Neuron (in vitro differentiated cells): ENCODE data around the gene IL17RD.

Source experiments
- H2AFZ ChIP-seq: one replicate; pipeline ENCODE4 v1.6.1; 2013; ENCODE audit warnings: low read depth, mild to moderate bottlenecking, inconsistent platforms, low read length, moderate library complexity
- H3K27me3 ChIP-seq: one replicate; pipeline ENCODE4 v1.6.1; 2013; ENCODE audit warnings: low read length; ENCODE audit not compliant: insufficient read depth
- H3K36me3 ChIP-seq: one replicate; pipeline ENCODE4 v1.6.1; 2013; ENCODE audit warnings: low read length; ENCODE audit not compliant: insufficient read depth
- H3K4me1 ChIP-seq: one replicate; pipeline ENCODE4 v1.6.1; 2013; ENCODE audit warnings: low read length; ENCODE audit not compliant: insufficient read depth
- H3K4me3 ChIP-seq: 2 replicates; pipeline ENCODE4 v1.5.1; 2013; ENCODE audit warnings: mild to moderate bottlenecking, low read length, moderate library complexity
- H3K9me3 ChIP-seq: one replicate; pipeline ENCODE4 v1.6.1; 2013; ENCODE audit warnings: low read length

IL17RD gene

DNA sequence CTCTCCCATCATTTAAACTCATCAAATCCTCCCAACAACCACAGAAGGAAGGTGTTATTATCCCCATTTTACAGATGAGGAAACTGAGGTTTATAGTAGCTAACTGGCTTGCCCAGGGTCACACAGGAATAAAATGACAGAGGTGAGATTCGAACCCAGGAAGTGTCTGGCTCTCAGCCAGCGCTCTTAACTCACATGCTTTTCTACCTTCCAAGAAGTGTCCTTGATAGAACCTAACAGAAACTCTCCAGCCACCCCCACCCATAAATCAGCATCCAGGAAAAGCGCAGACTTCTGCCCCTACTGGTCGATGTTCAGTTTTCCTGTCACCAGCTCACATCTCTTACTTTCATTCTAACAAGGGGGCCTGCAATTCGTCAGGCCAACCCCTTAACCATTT lies 52.9 kb downstream of the IL17RD start:
- Histone ChIP-seq H3K4me3 (no peak overlapping the region), H3K9me3 (no peaks in the 10 kb centered on the region), H3K4me1 (no peaks in the 10 kb centered on the region), H2AFZ (no peak overlapping the region), H3K36me3 (peaks cover 40% of the 10 kb centered on the region), H3K27me3 (no peaks in the 10 kb centered on the region)

DNA sequence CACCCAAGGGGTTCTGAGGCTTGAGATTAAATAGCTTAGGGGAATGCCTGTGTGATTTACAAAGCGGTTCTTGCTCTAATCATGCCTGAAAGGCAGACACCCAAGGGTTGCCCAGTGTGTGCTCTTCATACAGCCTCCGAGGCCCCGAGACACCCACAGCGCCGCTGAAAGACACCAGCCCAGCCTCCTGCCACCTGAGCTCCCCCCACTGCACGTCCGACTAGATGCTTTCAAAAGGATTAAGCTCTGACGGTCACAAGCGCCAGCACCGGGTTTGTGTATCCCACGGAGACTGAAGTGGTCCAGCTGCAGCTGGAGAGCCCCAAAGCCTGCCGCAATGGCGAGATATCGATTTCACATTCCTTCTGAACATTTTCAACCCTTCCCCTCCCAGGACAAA lies 54.4 kb downstream of the IL17RD start:
- Histone ChIP-seq H3K4me1 (no peaks in the 10 kb centered on the region), H3K9me3 (no peaks in the 10 kb centered on the region), H3K36me3 (peaks cover 47% of the 10 kb centered on the region), H2AFZ (no peak overlapping the region), H3K4me3 (no peak overlapping the region), H3K27me3 (no peaks in the 10 kb centered on the region)

DNA sequence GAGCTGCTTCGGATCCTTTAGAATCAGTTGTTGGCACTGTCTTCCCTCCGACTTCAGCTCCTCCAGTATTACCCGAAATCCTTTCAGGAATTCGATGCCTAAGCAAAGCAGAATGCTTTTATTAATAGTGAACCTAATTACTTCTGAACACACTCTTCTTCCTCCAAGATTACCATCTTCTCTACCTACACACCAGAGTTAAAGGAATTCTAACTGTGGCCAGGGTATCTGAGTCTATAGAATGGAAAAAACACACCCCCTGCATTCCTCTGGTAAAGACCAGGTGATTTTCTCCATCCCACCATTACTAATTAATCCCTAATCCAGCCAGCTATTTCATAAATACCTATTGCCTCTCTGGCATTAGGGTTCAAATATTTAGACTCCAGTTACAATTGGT lies 54.9 kb downstream of the IL17RD start:
- H3K9me3 ChIP-seq = no peaks in the 10 kb centered on the region
- H3K4me1 ChIP-seq = no peaks in the 10 kb centered on the region
- no peaks in the 10 kb centered on the region for H3K27me3 ChIP-seq
- H3K36me3 ChIP-seq = peaks cover 50% of the 10 kb centered on the region
- no peak overlapping the region for H3K4me3 ChIP-seq
- H2AFZ ChIP-seq = no peak overlapping the region

DNA sequence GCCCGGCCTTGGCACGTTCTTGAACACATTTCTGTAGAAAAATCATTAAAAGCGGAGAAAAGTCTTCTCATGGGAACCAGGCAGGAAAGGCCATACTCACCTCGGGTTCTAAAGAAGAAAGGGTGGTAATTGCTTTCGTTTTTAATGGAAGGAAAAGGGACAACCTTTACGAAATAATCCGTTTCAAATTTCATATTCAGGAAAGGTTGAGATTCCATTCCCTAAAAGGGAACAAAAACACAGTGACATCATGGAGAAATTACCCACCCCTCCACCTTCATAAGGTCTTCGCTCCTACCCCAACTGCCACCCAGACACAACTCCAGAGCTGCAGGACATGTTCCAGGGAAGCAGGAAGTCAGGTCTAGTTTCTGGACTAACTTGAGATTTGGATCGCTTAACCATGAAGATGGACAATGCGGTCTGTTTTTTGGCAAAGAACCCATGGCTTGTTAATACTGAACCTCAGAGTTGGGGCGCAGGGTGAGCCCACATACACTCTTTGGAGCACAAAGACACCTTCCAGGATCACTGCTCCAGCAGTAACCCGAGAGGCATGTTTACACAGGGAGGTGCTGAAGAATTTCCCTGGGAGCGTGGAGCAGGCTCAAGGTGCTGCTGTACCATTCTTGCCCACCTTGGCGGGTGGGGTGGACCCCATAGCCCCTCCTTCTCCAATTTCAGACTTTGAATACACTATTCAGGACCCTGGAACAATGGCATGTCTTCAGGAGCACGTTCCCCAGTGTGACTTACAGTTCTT lies 55.5 kb downstream of the IL17RD start:
- Histone ChIP-seq H2AFZ (no peak overlapping the region), H3K4me1 (no peaks in the 10 kb centered on the region), H3K36me3 (peaks cover 52% of the 10 kb centered on the region), H3K27me3 (no peaks in the 10 kb centered on the region), H3K4me3 (no peak overlapping the region), H3K9me3 (no peaks in the 10 kb centered on the region)

DNA sequence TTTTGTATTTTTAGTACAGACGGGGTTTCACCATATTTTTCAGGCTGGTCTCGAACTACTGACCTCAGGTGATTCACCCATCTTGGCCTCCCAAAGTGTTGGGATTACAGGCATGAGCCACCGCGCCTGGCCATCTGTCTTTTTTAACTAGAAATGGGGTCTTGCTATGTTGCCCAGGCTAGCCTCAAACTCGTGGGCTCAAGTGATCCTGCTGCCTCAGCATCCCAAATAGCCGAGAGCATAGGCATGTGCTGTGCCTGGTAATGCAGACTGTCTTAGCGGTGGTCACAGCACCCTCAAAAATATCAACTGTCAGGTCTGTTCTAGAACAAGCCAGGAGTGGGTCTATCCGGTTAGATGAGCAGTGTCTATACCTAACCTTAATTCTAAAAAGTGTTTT lies 56.5 kb downstream of the IL17RD start:
- Histone ChIP-seq H3K27me3 (no peaks in the 10 kb centered on the region), H2AFZ (no peak overlapping the region), H3K4me3 (no peak overlapping the region), H3K4me1 (no peaks in the 10 kb centered on the region), H3K36me3 (peaks cover 48% of the 10 kb centered on the region), H3K9me3 (no peaks in the 10 kb centered on the region)

DNA sequence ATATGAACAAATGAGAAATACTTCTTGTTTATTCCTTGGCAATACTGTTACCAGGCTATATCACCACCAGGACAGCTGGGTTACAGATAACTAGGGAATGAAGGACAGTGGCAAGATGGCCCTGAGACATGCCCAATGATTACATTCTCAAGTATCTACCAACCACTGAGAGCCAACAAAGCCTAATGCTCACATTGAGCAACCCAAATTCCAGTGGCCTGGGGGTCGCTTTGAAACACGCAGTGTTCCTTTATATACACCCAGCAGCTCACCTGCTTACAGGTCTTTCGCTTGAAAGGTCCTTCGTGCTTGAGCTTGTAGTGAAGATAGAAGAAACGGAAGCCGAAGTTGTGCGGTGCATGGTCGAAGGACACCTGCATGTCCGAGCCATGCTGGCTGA lies 59.6 kb downstream of the IL17RD start:
- H3K4me1 ChIP-seq = no peaks in the 10 kb centered on the region
- H3K36me3 ChIP-seq = peaks cover 49% of the 10 kb centered on the region
- H3K4me3 ChIP-seq = no peak overlapping the region
- no peaks in the 10 kb centered on the region for H3K9me3 ChIP-seq
- no peak overlapping the region for H2AFZ ChIP-seq
- H3K27me3 ChIP-seq = no peaks in the 10 kb centered on the region

DNA sequence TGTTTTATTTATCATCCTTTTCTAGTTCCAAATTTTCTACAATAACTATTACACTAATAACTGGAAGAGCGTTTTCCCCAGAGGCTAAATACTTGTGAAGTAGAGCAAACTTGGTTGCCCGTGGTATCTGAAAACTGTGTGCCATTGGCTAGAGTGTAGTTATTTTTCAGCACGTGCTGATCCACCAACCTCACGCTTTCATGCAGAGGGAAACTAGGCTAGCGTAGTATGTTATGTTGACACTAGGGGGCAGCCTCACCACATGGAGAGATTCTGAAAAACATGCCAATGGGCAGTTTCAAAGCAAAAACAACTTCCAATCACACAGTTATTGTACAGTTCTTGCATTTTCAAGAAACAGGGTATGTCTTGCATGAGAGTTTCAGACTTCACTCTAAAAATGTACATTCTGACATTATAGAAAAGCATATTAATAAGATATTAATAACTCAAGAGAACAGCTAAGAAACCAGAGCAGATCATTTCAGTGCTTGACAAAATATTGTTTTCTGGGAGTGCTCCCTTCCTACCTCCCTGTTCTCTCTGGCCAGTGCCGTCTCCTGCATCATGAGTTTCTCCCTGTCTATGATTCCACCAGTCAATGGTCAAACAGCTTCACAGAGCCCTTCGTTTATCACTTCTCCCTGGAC lies 65.0 kb downstream of the IL17RD start:
- Histone ChIP-seq H3K9me3 (no peaks in the 10 kb centered on the region), H3K4me1 (no peaks in the 10 kb centered on the region), H2AFZ (no peak overlapping the region), H3K27me3 (no peaks in the 10 kb centered on the region), H3K36me3 (peaks cover 65% of the 10 kb centered on the region), H3K4me3 (no peak overlapping the region)

DNA sequence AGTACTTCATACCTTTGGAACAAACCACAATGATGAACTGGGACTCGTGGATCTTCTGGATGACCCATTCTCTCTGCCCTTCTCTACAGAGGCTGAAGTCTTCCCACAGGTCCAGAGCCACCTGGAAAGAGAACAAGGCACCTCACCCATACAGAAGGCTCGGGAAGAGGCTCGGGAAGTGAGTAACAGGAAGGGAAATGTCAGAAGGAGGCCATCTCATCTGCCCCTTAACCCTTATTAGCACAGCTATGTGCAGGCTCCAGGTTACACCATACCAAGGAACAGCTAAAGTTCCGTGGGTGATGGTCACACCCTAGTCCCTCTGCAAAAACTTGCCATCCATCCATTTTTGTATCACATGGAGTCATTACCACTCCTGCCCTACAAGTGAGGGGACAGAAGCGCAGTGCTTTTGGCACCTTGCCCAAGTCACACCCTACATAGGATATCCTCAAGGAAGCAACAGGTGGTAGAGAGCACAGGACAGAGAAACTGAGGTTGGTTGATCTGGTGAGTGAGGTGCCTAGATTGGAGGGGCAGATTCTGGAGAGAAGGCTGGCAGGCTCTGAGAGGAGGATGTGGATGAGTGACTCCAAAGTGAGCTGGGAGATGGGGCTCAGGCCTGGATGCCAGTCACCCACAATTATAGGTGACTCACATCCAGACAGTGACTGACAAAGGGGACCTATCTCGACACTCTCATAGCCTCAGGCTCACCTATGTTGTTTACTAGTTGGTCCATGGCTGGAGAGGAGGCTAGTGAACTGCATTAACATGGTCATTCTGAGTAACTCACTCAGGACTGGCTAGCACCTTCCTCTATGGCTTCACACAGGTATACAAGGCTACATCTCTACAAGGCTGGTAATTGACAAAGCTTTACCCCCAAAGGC lies 66.5 kb downstream of the IL17RD start:
- Histone ChIP-seq H3K9me3 (no peaks in the 10 kb centered on the region), H3K4me3 (no peak overlapping the region), H3K36me3 (peaks cover 69% of the 10 kb centered on the region), H3K4me1 (no peaks in the 10 kb centered on the region), H2AFZ (no peak overlapping the region), H3K27me3 (no peaks in the 10 kb centered on the region)

DNA sequence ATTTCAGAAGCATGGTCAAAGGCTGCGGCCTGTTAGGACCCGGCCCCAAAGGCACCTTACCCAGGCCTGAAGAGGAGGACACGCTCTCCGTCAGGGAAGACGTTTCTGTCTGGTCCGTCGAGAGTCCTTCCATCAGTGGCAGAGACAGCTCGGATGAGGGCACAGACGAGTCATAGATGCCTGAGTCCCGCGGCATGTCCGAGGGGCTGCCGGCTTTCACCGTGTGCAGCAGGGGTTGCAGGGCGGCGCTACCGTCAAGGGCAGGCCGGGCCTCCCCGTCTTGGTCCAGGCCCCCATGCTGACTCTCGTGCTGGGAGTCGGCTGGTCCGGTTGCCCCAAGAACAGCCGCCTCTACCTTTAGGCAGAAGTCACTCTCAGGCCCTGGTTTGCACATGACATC lies 67.6 kb downstream of the IL17RD start:
- Histone ChIP-seq H3K4me3 (no peak overlapping the region), H3K36me3 (peaks cover 71% of the 10 kb centered on the region), H3K27me3 (no peaks in the 10 kb centered on the region), H3K9me3 (no peaks in the 10 kb centered on the region), H2AFZ (no peak overlapping the region), H3K4me1 (no peaks in the 10 kb centered on the region)

DNA sequence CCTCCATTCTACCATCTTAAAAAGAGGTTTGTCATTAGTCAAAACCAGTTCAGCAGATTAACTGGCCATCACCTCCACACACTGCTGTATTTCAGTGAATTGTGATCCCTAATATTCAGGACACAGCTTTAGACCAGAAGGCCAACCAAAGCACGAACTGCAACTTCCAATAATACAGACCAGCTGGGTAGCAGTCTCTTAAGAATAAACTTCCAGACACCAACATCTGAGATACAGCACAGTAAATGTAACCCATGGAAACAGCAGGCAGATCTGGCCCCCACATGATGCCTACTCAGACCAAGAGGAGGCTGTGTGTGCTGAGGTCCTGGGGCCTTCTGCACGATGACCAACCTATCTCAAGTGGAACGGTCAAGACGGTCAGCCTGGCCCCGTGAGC lies 69.8 kb downstream of the IL17RD start:
- no peak overlapping the region for H2AFZ ChIP-seq
- no peaks in the 10 kb centered on the region for H3K9me3 ChIP-seq
- no peaks in the 10 kb centered on the region for H3K27me3 ChIP-seq
- peaks cover 58% of the 10 kb centered on the region for H3K36me3 ChIP-seq
- no peak overlapping the region for H3K4me3 ChIP-seq
- peaks cover 11% of the 10 kb centered on the region for H3K4me1 ChIP-seq

DNA sequence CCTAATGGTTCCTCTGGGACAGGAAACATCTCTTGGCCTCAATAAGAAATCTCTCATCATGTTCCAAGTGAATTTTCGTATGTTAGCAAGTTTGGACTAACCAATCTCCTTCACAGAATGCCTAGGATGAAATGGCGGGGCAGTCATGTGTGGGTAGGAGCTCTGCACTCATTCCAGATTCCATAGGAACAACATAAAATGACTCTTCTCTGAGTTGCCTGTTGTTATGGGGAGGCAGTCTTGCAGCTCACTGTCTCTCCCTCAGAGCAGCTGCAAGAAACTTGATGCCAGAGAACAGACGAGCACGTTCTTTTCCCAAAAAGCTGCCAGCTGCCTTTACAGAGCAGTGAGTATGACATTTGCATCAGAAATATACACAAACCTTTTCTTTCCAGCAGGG lies 70.6 kb downstream of the IL17RD start:
- no peaks in the 10 kb centered on the region for H3K27me3 ChIP-seq
- H3K36me3 ChIP-seq = peaks cover 58% of the 10 kb centered on the region

DNA sequence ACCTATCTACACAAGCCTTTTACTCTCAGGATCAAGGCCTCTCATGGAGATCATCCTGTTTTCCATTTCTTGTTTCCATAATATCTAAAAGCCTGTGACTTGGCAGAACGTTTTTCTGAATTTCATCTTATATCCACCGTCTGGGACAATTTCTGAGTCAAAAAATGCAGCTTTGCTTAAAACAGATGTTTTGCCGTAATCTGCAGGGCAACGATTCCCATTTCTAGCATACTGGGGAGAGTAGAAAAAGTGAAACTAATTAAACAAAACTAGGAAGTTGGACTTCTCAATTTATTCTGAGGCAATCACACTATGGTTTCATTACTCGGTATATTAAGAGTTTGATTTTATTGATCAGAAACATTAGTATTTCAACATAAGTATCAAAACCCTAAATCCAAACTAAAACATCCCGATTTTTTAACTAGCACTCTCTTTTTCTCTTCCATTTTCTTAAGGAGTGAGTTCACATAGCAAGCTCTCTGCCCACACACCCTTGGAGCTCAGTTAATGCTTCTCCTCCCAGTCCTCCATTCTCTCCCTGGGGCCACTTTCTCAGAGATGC lies 71.1 kb downstream of the IL17RD start:
- Histone ChIP-seq H2AFZ (no peak overlapping the region), H3K4me1 (peaks cover 11% of the 10 kb centered on the region), H3K4me3 (no peak overlapping the region), H3K36me3 (peaks cover 54% of the 10 kb centered on the region), H3K27me3 (no peaks in the 10 kb centered on the region), H3K9me3 (no peaks in the 10 kb centered on the region)

More for the DNA sequence above, 70.6 kb downstream of the IL17RD start:
- Histone ChIP-seq H3K4me1 (peaks cover 11% of the 10 kb centered on the region), H2AFZ (no peak overlapping the region), H3K4me3 (no peak overlapping the region), H3K9me3 (no peaks in the 10 kb centered on the region)

DNA sequence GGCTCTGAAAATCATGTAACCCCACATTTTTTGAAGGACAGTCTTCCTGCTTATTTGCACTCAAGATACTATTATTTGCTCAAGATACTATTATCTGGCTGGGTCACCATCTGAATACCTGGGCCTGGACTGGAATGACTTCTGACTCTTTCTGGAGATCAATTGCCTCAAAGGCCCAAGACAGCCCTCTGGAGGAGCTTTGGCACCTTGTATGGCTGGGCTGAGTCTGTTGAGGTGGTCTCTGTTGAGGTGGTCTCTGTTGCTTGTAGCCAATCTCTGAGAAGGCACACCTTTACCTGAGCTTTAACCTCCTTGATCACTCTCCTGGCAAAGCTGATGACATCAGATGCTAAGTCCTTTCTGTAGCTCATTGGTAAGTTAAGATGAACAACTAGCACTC lies 71.7 kb downstream of the IL17RD start:
- peaks cover 11% of the 10 kb centered on the region for H3K4me1 ChIP-seq
- H3K36me3 ChIP-seq = peaks cover 51% of the 10 kb centered on the region
- H3K4me3 ChIP-seq = no peak overlapping the region
- no peaks in the 10 kb centered on the region for H3K9me3 ChIP-seq
- no peaks in the 10 kb centered on the region for H3K27me3 ChIP-seq
- no peak overlapping the region for H2AFZ ChIP-seq
